ENCODE results near the gene NOSTRIN. TPM values are rescaled to one million over a fixed set of nuclear protein-coding genes. Genes with fewer than 3 reads are reported as not detected.

Gene NOSTRIN
- polyA plus RNA-seq, 1 donor (not counting 4 experiments of a cell fraction or from before 2014, with no cell fraction given) = not detected

GRCh38 chr2:168853471-168853870, 51.0 kb downstream of the NOSTRIN start:
- dilution Hi-C loops (cut with MboI; ENCODE audit: extremely low pct_ligation_motif_present, low sequenced_read_pairs) = no loop called here
- Histone ChIP-seq H2AFZ (ENCODE audit: control insufficient read depth, low read length) (no peak overlapping the region), H3K9me3 (ENCODE audit: control insufficient read depth, low read depth, low read length) (no peaks in the 10 kb centered on the region), H3K9ac (ENCODE audit: control insufficient read depth, extremely low read depth, insufficient read depth, low read length) (no peak overlapping the region), H3K4me3 (ENCODE audit: control insufficient read depth in 2 of 3, extremely low read depth in 1 of 3, insufficient read depth in 2 of 3, low read depth in 1 of 3, low read length in 3 of 3) (no peak overlapping the region), H3K79me2 (ENCODE audit: control insufficient read depth, insufficient read depth, low read length) (no peaks in the 10 kb centered on the region), H3K9me1 (ENCODE audit: control insufficient read depth, extremely low read depth, insufficient read depth, low read length) (no peaks in the 10 kb centered on the region), H3K27ac (ENCODE audit: control insufficient read depth, insufficient read depth, low read length) (no peak overlapping the region), H3K27me3 (ENCODE audit: control insufficient read depth, extremely low read depth, insufficient read depth, low read length) (no peaks in the 10 kb centered on the region), H4K20me1 (ENCODE audit: control insufficient read depth, extremely low read depth, insufficient read depth, low read length) (no peaks in the 10 kb centered on the region), H3K4me2 (ENCODE audit: control insufficient read depth, extremely low read depth, insufficient read depth, low read depth, low read length) (no peak overlapping the region), H3K36me3 (ENCODE audit: control insufficient read depth in 2 of 2, extremely low read depth in 1 of 2, insufficient read depth in 2 of 2, low read length in 2 of 2) (no peaks in the 10 kb centered on the region), H3K4me1 (ENCODE audit: control insufficient read depth, extremely low read depth, insufficient read depth, low read length) (peaks cover 12% of the 10 kb centered on the region)
- FAIRE-seq (no peak), DNase-seq (ENCODE audit: low read depth, low spot score) (no peak)
- TF ChIP-seq CTCF (optimal IDR thresholded peaks at IDR 0.05 in 1 of 3, IDR thresholded peaks at IDR 0.05 in 1 of 3, conservative IDR thresholded peaks at IDR 0.05 in 1 of 3; ENCODE audit: extremely low read depth in 1 of 3, insufficient read depth in 2 of 3, low read length in 3 of 3) (no peak), EZH2 (IDR thresholded peaks at IDR 0.05; ENCODE audit: low read length) (no peak)

DNA sequence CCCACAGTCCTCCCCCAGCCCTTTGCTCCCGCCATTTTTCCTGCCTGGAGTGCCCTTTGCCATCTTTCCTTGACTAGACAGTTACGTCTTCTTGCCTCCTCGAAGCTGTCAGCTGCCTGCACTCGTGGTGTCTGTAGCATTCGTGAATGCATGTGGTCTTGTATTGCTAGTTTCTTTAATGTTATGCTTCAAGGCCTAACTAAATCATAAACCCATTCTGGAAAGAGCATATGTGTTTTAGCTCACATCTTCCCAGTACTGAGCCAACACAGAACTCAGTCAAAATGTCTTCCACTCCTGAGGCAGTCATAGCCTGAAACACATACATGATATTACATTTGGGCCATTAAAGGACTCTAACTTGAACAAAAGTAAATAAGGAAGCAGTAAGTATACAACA, 52.2 kb downstream of the NOSTRIN start:
- Histone ChIP-seq H3K79me2 (ENCODE audit: control insufficient read depth, insufficient read depth, low read length) (no peaks in the 10 kb centered on the region), H2AFZ (ENCODE audit: control insufficient read depth, low read length) (no peak overlapping the region), H3K4me3 (ENCODE audit: control insufficient read depth in 2 of 3, extremely low read depth in 1 of 3, insufficient read depth in 2 of 3, low read depth in 1 of 3, low read length in 3 of 3) (no peak overlapping the region), H4K20me1 (ENCODE audit: control insufficient read depth, extremely low read depth, insufficient read depth, low read length) (no peaks in the 10 kb centered on the region), H3K9me3 (ENCODE audit: control insufficient read depth, low read depth, low read length) (no peaks in the 10 kb centered on the region), H3K4me1 (ENCODE audit: control insufficient read depth, extremely low read depth, insufficient read depth, low read length) (peaks cover 12% of the 10 kb centered on the region), H3K9me1 (ENCODE audit: control insufficient read depth, extremely low read depth, insufficient read depth, low read length) (no peaks in the 10 kb centered on the region), H3K27me3 (ENCODE audit: control insufficient read depth, extremely low read depth, insufficient read depth, low read length) (no peaks in the 10 kb centered on the region), H3K9ac (ENCODE audit: control insufficient read depth, extremely low read depth, insufficient read depth, low read length) (no peak overlapping the region), H3K4me2 (ENCODE audit: control insufficient read depth, extremely low read depth, insufficient read depth, low read depth, low read length) (no peak overlapping the region), H3K36me3 (ENCODE audit: control insufficient read depth in 2 of 2, extremely low read depth in 1 of 2, insufficient read depth in 2 of 2, low read length in 2 of 2) (no peaks in the 10 kb centered on the region), H3K27ac (ENCODE audit: control insufficient read depth, insufficient read depth, low read length) (no peak overlapping the region)
- TF ChIP-seq CTCF (optimal IDR thresholded peaks at IDR 0.05 in 1 of 3, IDR thresholded peaks at IDR 0.05 in 1 of 3, conservative IDR thresholded peaks at IDR 0.05 in 1 of 3; ENCODE audit: extremely low read depth in 1 of 3, insufficient read depth in 2 of 3, low read length in 3 of 3) = no peak
- TF ChIP-seq EZH2 (IDR thresholded peaks at IDR 0.05; ENCODE audit: low read length) = no peak
- dilution Hi-C loops (cut with MboI; ENCODE audit: extremely low pct_ligation_motif_present, low sequenced_read_pairs) = no loop called here
- FAIRE-seq (no peak), DNase-seq (ENCODE audit: low read depth, low spot score) (no peak)

Data from keratinocyte (primary cell).